Prostate gland (tissue), 2 donors: ENCODE results near the gene ARHGAP19. TPM values are rescaled to one million over a fixed set of nuclear protein-coding genes. Genes with fewer than 3 reads are reported as not detected.

Source experiments
- DNase-seq: peaks from one replicate; pipeline ENCODE4 v3.0.0-alpha.2; 2019; ENCODE audit warnings: low spot score
- H3K27ac ChIP-seq, 2 donors: fragments of 200-600 bp; sonication (generic); 2 replicates each; pipeline ENCODE4 v1.5.1; 2017 to 2019
- H3K27me3 ChIP-seq: fragments of 200-600 bp; sonication (generic); replicated peaks from 2 replicates; pipeline ENCODE4 v1.5.1; 2019; ENCODE audit not compliant: insufficient read depth
- H3K36me3 ChIP-seq, 2 donors: fragments of 200-600 bp; sonication (generic); 1 replicate in 1 of 2; 2 replicates in 1 of 2; pipeline versions ENCODE4 v1.5.1 to v1.8.1; 2017 to 2019
- H3K4me1 ChIP-seq: fragments of 200-600 bp; sonication (generic); replicated peaks from 2 replicates; pipeline ENCODE4 v1.5.1; 2019
- H3K4me3 ChIP-seq, 2 donors: fragments of 200-600 bp; sonication (generic); 2 replicates each; pipeline ENCODE4 v1.5.1; 2017 to 2019
- H3K9me3 ChIP-seq: fragments of 200-600 bp; sonication (generic); 2 replicates; pipeline ENCODE4 v1.5.1; 2017
- CTCF ChIP-seq, 4 experiments: fragments of 200-600 bp in 2 of 4; fragments of 450-650 bp in 2 of 4; sonication (generic) in 2 of 4; IDR thresholded peaks; 1 replicate in 3 of 4; 2 replicates in 1 of 4; pipeline ENCODE4 v1.5.1; 2016 to 2019; ENCODE audit warnings: antibody characterized with exemption in 4 of 4, mild to moderate bottlenecking in 2 of 4, moderate library complexity in 2 of 4
- POLR2A ChIP-seq: fragments of 450-650 bp; IDR thresholded peaks from one replicate; pipeline ENCODE4 v1.6.1; 2016; ENCODE audit warnings: antibody characterized with exemption, mild to moderate bottlenecking
- POLR2AphosphoS5 ChIP-seq: sonication (generic); formaldehyde crosslinking; IDR thresholded peaks from one replicate; pipeline ENCODE4 v1.6.1; 2017; ENCODE audit warnings: antibody characterized with exemption
- WGBS: methylation state at CpG from one replicate; pipeline ENCODE4 v1.1.5; 2018; 5-methylcytosine and 5-hydroxymethylcytosine counted together
- intact Hi-C: fragments of 100-400 bp; cut with DNase I; formaldehyde crosslinking; loops from one replicate; pipeline ENCODE4 v1.14.2; 2022
- total RNA-seq, 2 donors: library from RNA; depleted of rRNA; stranded (reverse); fragments of >200 nt; gene quantifications; one replicate each; pipeline ENCODE4 v1.1.0, GENCODE V29; 2016

ARHGAP19 gene
- total RNA-seq, 2 donors from 2014 or later: 10.4 to 37.1 TPM

- TF ChIP-seq POLR2AphosphoS5 (peak; percentile 64), POLR2A (peak; percentile 84), CTCF (IDR thresholded peaks at IDR 0.05) (peak in 2 of 4 experiments; percentile 4 to 21)
- no peaks in the 10 kb centered on the region for H3K36me3 ChIP-seq
- no peaks in the 10 kb centered on the region for H3K27me3 ChIP-seq
- no peaks in the 10 kb centered on the region for H3K9me3 ChIP-seq
- under 1% methylated on average over 60 of the region's 79 CpGs for WGBS
- peak within 1 kb of the TSS; percentile 98 to 99 for H3K27ac ChIP-seq
- intact Hi-C loops: no loop called here
- DNase-seq: peak; percentile 92
- H3K4me3 ChIP-seq: peak within 1 kb of the TSS; percentile 78 to 94
- H3K4me1 ChIP-seq: peaks cover 8% of the 10 kb centered on the region
These were observed 26.6 kb upstream of the ARHGAP19 start, which contains the start of gene FRAT1 for GRCh38 chr10:97318772-97319651. Gene FRAT1, plus strand, starts transcription at chr10:97319271. Its CDS starts 183 bp downstream, at chr10:97319454.

- WGBS: 69% methylated on average over 4 of the region's 4 CpGs
- DNase-seq: no peak
These were observed 22.2 kb upstream of the ARHGAP19 start for GRCh38 chr10:97314671-97315070.

GRCh38 chr10:97312897-97313296, 20.5 kb upstream of the ARHGAP19 start:
- DNase-seq: no peak
- H3K9me3 ChIP-seq: no peaks in the 10 kb centered on the region
- H3K27ac ChIP-seq: no peak overlapping the region
- H3K27me3 ChIP-seq: no peaks in the 10 kb centered on the region
- intact Hi-C loops: no loop called here
- H3K36me3 ChIP-seq: no peaks in the 10 kb centered on the region
- H3K4me1 ChIP-seq: no peaks in the 10 kb centered on the region
- 92% methylated on average over 6 of the region's 6 CpGs for WGBS
- TF ChIP-seq CTCF (IDR thresholded peaks at IDR 0.05) (no peak), POLR2A (no peak), POLR2AphosphoS5 (no peak)
- no peak overlapping the region for H3K4me3 ChIP-seq

More at GRCh38 chr10:97314671-97315070, 22.2 kb upstream of the ARHGAP19 start:
- no peaks in the 10 kb centered on the region for H3K9me3 ChIP-seq
- no peak overlapping the region for H3K27ac ChIP-seq
- H3K4me3 ChIP-seq: no peak overlapping the region
- H3K4me1 ChIP-seq: no peaks in the 10 kb centered on the region
- H3K27me3 ChIP-seq: no peaks in the 10 kb centered on the region
- TF ChIP-seq POLR2A (no peak), POLR2AphosphoS5 (no peak), CTCF (IDR thresholded peaks at IDR 0.05) (no peak)
- no peaks in the 10 kb centered on the region for H3K36me3 ChIP-seq
- intact Hi-C loops: no loop called here

- intact Hi-C loops: no loop called here
- no peaks in the 10 kb centered on the region for H3K9me3 ChIP-seq
- no peak overlapping the region for H3K4me3 ChIP-seq
- 92% methylated on average over 4 of the region's 4 CpGs for WGBS
- H3K27ac ChIP-seq: no peak overlapping the region
- H3K4me1 ChIP-seq: no peaks in the 10 kb centered on the region
- no peak for DNase-seq
- TF ChIP-seq POLR2AphosphoS5 (no peak), CTCF (IDR thresholded peaks at IDR 0.05) (no peak), POLR2A (no peak)
- H3K27me3 ChIP-seq: no peaks in the 10 kb centered on the region
- no peaks in the 10 kb centered on the region for H3K36me3 ChIP-seq
These were observed 18.7 kb upstream of the ARHGAP19 start for GRCh38 chr10:97311111-97311626.
